Kidney epithelial cell (primary cell): ENCODE measurements around the gene ONECUT1. TPM values are rescaled to one million over a fixed set of nuclear protein-coding genes. Genes with fewer than 3 reads are reported as not detected.

Source experiments
- DNase-seq: peaks from one replicate; pipeline ENCODE4 v3.0.0-alpha.2; 2010; ENCODE audit warnings: low read depth
- H3K27me3 ChIP-seq: 2 replicates; pipeline ENCODE4 v1.6.0; 2011; ENCODE audit warnings: low read length; ENCODE audit not compliant: control insufficient read depth, insufficient read depth
- H3K36me3 ChIP-seq: 2 replicates; pipeline ENCODE4 v1.5.1; 2011; ENCODE audit warnings: low read length; ENCODE audit not compliant: control insufficient read depth, insufficient read depth
- H3K4me3 ChIP-seq: 2 replicates; pipeline ENCODE4 v1.5.1; 2011; ENCODE audit warnings: low read depth, mild to moderate bottlenecking, control low read depth, low read length
- CTCF ChIP-seq: IDR thresholded peaks from 2 replicates; pipeline ENCODE4 v1.5.1; 2011; ENCODE audit warnings: mild to moderate bottlenecking, moderate library complexity, low read length, control low read depth, inconsistent platforms; ENCODE audit not compliant: insufficient read depth, poor library complexity, severe bottlenecking
- total RNA-seq: library from RNA; depleted of rRNA; stranded (reverse); fragments of >200 nt; gene quantifications from 2 replicates; pipeline ENCODE4 v1.2.3, GENCODE V29; 2015

Gene ONECUT1
- total RNA-seq, 1 donor from 2014 or later, result not detected

- H3K36me3 ChIP-seq, result no peaks in the 10 kb centered on the region
- H3K27me3 ChIP-seq, result peaks cover 2% of the 10 kb centered on the region
- no peak for DNase-seq
- TF ChIP-seq CTCF, result no peak
- no peak overlapping the region for H3K4me3 ChIP-seq
Observed at GRCh38 chr15:52738311-52738710, 51.8 kb downstream of the ONECUT1 start.

- Histone ChIP-seq H3K36me3 (no peaks in the 10 kb centered on the region), H3K27me3 (peaks cover 2% of the 10 kb centered on the region), H3K4me3 (no peak overlapping the region)
- no peak for DNase-seq
- TF ChIP-seq CTCF, result no peak
Observed at GRCh38 chr15:52737720-52738119, 52.4 kb downstream of the ONECUT1 start.

GRCh38 chr15:52735231-52736089 lies 54.7 kb downstream of the ONECUT1 start:
- H3K4me3 ChIP-seq, result no peak overlapping the region
- H3K36me3 ChIP-seq, result no peaks in the 10 kb centered on the region
- peak; percentile 58 for TF ChIP-seq CTCF
- DNase-seq, result no peak
- no peaks in the 10 kb centered on the region for H3K27me3 ChIP-seq

- no peaks in the 10 kb centered on the region for H3K36me3 ChIP-seq
- H3K27me3 ChIP-seq, result no peaks in the 10 kb centered on the region
- TF ChIP-seq CTCF, result no peak
- H3K4me3 ChIP-seq, result no peak overlapping the region
- no peak for DNase-seq
Observed at GRCh38 chr15:52734329-52734728, 55.8 kb downstream of the ONECUT1 start.

GRCh38 chr15:52733696-52734255 lies 56.4 kb downstream of the ONECUT1 start:
- no peak for TF ChIP-seq CTCF
- Histone ChIP-seq H3K27me3 (no peaks in the 10 kb centered on the region), H3K36me3 (no peaks in the 10 kb centered on the region), H3K4me3 (no peak overlapping the region)
- DNase-seq, result no peak

- H3K36me3 ChIP-seq, result no peaks in the 10 kb centered on the region
- no peaks in the 10 kb centered on the region for H3K27me3 ChIP-seq
- no peak for TF ChIP-seq CTCF
- DNase-seq, result no peak
- H3K4me3 ChIP-seq, result no peak overlapping the region
Observed at GRCh38 chr15:52733088-52733487, 57.0 kb downstream of the ONECUT1 start.
